Epithelial cell of esophagus (primary cell): ENCODE results near the gene GNG7.

Source experiments
- DNase-seq: peaks from one replicate; pipeline ENCODE4 v3.0.0; 2010; ENCODE audit warnings: low read depth
- H3K4me3 ChIP-seq: 2 replicates; pipeline ENCODE4 v1.5.1; 2011; ENCODE audit warnings: mild to moderate bottlenecking, low read length, control low read depth
- CTCF ChIP-seq: IDR thresholded peaks from 2 replicates; pipeline ENCODE4 v1.5.1; 2011; ENCODE audit warnings: low read depth, mild to moderate bottlenecking, low read length, control low read depth, inconsistent platforms; ENCODE audit not compliant: insufficient read depth; ENCODE audit errors: missing control alignments

GNG7 gene

GRCh38 chr19:2517881-2518601 is 184.5 kb downstream of the GNG7 start:
- no peak overlapping the region for H3K4me3 ChIP-seq
- no peak for DNase-seq

GRCh38 chr19:2516727-2517126 is 185.8 kb downstream of the GNG7 start:
- no peak for DNase-seq
- no peak overlapping the region for H3K4me3 ChIP-seq
- TF ChIP-seq CTCF: no peak

More at GRCh38 chr19:2517881-2518601, 184.5 kb downstream of the GNG7 start:
- no peak for TF ChIP-seq CTCF

- TF ChIP-seq CTCF: no peak
Measured at GRCh38 chr19:2514981-2515518, 187.4 kb downstream of the GNG7 start.

GRCh38 chr19:2512523-2513431 is 189.7 kb downstream of the GNG7 start:
- H3K4me3 ChIP-seq: no peak overlapping the region
- DNase-seq: no peak
- TF ChIP-seq CTCF: no peak

More at GRCh38 chr19:2514981-2515518, 187.4 kb downstream of the GNG7 start:
- H3K4me3 ChIP-seq: no peak overlapping the region
- no peak for DNase-seq

GRCh38 chr19:2511991-2512390 is 190.5 kb downstream of the GNG7 start:
- TF ChIP-seq CTCF: no peak
- no peak for DNase-seq
- no peak overlapping the region for H3K4me3 ChIP-seq

GRCh38 chr19:2511570-2511969 is 190.9 kb downstream of the GNG7 start:
- TF ChIP-seq CTCF: no peak
- no peak overlapping the region for H3K4me3 ChIP-seq

More at GRCh38 chr19:2511570-2511969, 190.9 kb downstream of the GNG7 start:
- DNase-seq: no peak
